ENCODE measurements around the gene DNAH10. TPM values are rescaled to one million over a fixed set of nuclear protein-coding genes. Genes with fewer than 3 reads are reported as not detected.

The DNAH10 gene
- total and polyA plus RNA-seq, 2 experiments from 2014 or later = 0.77 to 1.0 TPM

GRCh38 chr12:123923038-123923437 is 160.9 kb downstream of the DNAH10 start:
- Histone ChIP-seq H3K27me3 (no peaks in the 10 kb centered on the region), H3K27ac (no peak overlapping the region), H3K4me1 (ENCODE audit: low read depth) (no peaks in the 10 kb centered on the region), H3K9me3 (ENCODE audit: low read depth) (no peaks in the 10 kb centered on the region), H3K36me3 (no peaks in the 10 kb centered on the region), H3K4me3 (no peak overlapping the region)
- DNase-seq (ENCODE audit: low read depth in 1 of 2, low spot score in 1 of 2) = no peak
- no peak for TF ChIP-seq CTCF (IDR thresholded peaks at IDR 0.05; ENCODE audit: low read depth, low read length)

GRCh38 chr12:123923927-123924326 is 161.8 kb downstream of the DNAH10 start:
- Histone ChIP-seq H3K4me3 (no peak overlapping the region), H3K27ac (no peak overlapping the region), H3K36me3 (no peaks in the 10 kb centered on the region), H3K4me1 (ENCODE audit: low read depth) (peaks cover 6% of the 10 kb centered on the region), H3K27me3 (no peaks in the 10 kb centered on the region), H3K9me3 (ENCODE audit: low read depth) (no peaks in the 10 kb centered on the region)
- no peak for DNase-seq (ENCODE audit: low read depth in 1 of 2, low spot score in 1 of 2)
- TF ChIP-seq CTCF (IDR thresholded peaks at IDR 0.05; ENCODE audit: low read depth, low read length) = no peak

- no peak for TF ChIP-seq CTCF (IDR thresholded peaks at IDR 0.05; ENCODE audit: low read depth, low read length)
Observed at GRCh38 chr12:123924539-123924938, 162.4 kb downstream of the DNAH10 start.

GRCh38 chr12:123928274-123928865 is 166.3 kb downstream of the DNAH10 start:
- DNase-seq (ENCODE audit: low read depth in 1 of 2, low spot score in 1 of 2) = no peak
- H3K4me3 ChIP-seq = no peak overlapping the region
- no peak overlapping the region for H3K27ac ChIP-seq
- no peaks in the 10 kb centered on the region for H3K36me3 ChIP-seq
- peaks cover 9% of the 10 kb centered on the region for H3K4me1 ChIP-seq (ENCODE audit: low read depth)
- no peaks in the 10 kb centered on the region for H3K27me3 ChIP-seq
- no peak for TF ChIP-seq CTCF (IDR thresholded peaks at IDR 0.05; ENCODE audit: low read depth, low read length)
- no peaks in the 10 kb centered on the region for H3K9me3 ChIP-seq (ENCODE audit: low read depth)

More at GRCh38 chr12:123924539-123924938, 162.4 kb downstream of the DNAH10 start:
- Histone ChIP-seq H3K4me3 (no peak overlapping the region), H3K27ac (no peak overlapping the region), H3K4me1 (ENCODE audit: low read depth) (peaks cover 9% of the 10 kb centered on the region), H3K27me3 (no peaks in the 10 kb centered on the region), H3K9me3 (ENCODE audit: low read depth) (no peaks in the 10 kb centered on the region), H3K36me3 (no peaks in the 10 kb centered on the region)
- no peak for DNase-seq (ENCODE audit: low read depth in 1 of 2, low spot score in 1 of 2)

GRCh38 chr12:123928897-123929296 is 166.8 kb downstream of the DNAH10 start:
- no peaks in the 10 kb centered on the region for H3K9me3 ChIP-seq (ENCODE audit: low read depth)
- DNase-seq (ENCODE audit: low read depth in 1 of 2, low spot score in 1 of 2) = no peak
- H3K4me1 ChIP-seq (ENCODE audit: low read depth) = peaks cover 9% of the 10 kb centered on the region
- no peaks in the 10 kb centered on the region for H3K27me3 ChIP-seq
- H3K4me3 ChIP-seq = no peak overlapping the region
- no peak for TF ChIP-seq CTCF (IDR thresholded peaks at IDR 0.05; ENCODE audit: low read depth, low read length)
- H3K27ac ChIP-seq = no peak overlapping the region
- no peaks in the 10 kb centered on the region for H3K36me3 ChIP-seq

All from cardiac muscle cell (in vitro differentiated cells and primary cell).